Natural killer cell (primary cell): ENCODE results near the gene S100A13. TPM values are rescaled to one million over a fixed set of nuclear protein-coding genes. Genes with fewer than 3 reads are reported as not detected.
"Not testable (repeated sequence)": the region's sequence is repeated elsewhere in the genome, so short reads cannot be mapped to it uniquely, and the experiment has no call there.

ENCODE experiments used
- ATAC-seq, 3 donors: fragments of 150-1000 bp in 2 of 3; fragments of 200-7000 bp in 1 of 3; cut with Tn5 transposase; 1 replicate in 1 of 3; 2 replicates in 2 of 3; pipeline ENCODE4 v1.10.0; 2021; ENCODE audit warnings: mild to moderate bottlenecking in 2 of 3, moderate library complexity in 2 of 3
- DNase-seq, 2 donors: peaks; one replicate each; pipeline versions ENCODE4 v3.0.0 to v3.0.0-alpha.2; 2013 to 2021; ENCODE audit warnings: mixed read lengths in 1 of 2
- H3K27ac ChIP-seq: one replicate; pipeline ENCODE4 v1.5.1; 2013; ENCODE audit warnings: mild to moderate bottlenecking, low read length
- H3K27me3 ChIP-seq: one replicate; pipeline ENCODE4 v1.6.1; 2013; ENCODE audit warnings: low read length; ENCODE audit not compliant: control insufficient read depth, insufficient read depth
- H3K36me3 ChIP-seq: one replicate; pipeline ENCODE4 v1.6.1; 2013; ENCODE audit warnings: low read length; ENCODE audit not compliant: control insufficient read depth, insufficient read depth
- H3K4me1 ChIP-seq: one replicate; pipeline ENCODE4 v1.6.1; 2013; ENCODE audit warnings: low read length; ENCODE audit not compliant: control insufficient read depth, insufficient read depth
- H3K4me3 ChIP-seq: one replicate; pipeline ENCODE4 v1.5.1; 2013; ENCODE audit warnings: low read length
- H3K9me3 ChIP-seq: one replicate; pipeline ENCODE4 v1.6.1; 2013; ENCODE audit warnings: low read length; ENCODE audit not compliant: control insufficient read depth, insufficient read depth
- H3K27ac Mint-ChIP-seq, 2 donors: one replicate each; pipeline ENCODE4 v1.8.0; 2022; ENCODE audit warnings: mild to moderate bottlenecking in 2 of 2, mixed read lengths in 2 of 2, moderate library complexity in 1 of 2
- H3K27me3 Mint-ChIP-seq, 2 donors: one replicate each; pipeline ENCODE4 v1.8.0; 2022; ENCODE audit warnings: low read depth in 2 of 2, mixed read lengths in 2 of 2
- H3K36me3 Mint-ChIP-seq: one replicate; pipeline ENCODE4 v1.8.0; 2022; ENCODE audit warnings: mixed read lengths
- H3K4me1 Mint-ChIP-seq, 2 donors: one replicate each; pipeline ENCODE4 v1.8.0; 2022; ENCODE audit warnings: mixed read lengths in 2 of 2
- H3K4me3 Mint-ChIP-seq: one replicate; pipeline ENCODE4 v1.8.0; 2022; ENCODE audit warnings: mild to moderate bottlenecking, moderate library complexity, mixed read lengths
- H3K9me3 Mint-ChIP-seq, 2 donors: one replicate each; pipeline ENCODE4 v1.8.0; 2022; ENCODE audit warnings: mixed read lengths in 2 of 2
- WGBS: methylation state at CpG from one replicate; pipeline ENCODE4 v1.1.7; 2013; ENCODE audit warnings: missing lambda C conversion rate; ENCODE audit not compliant: insufficient coverage; 5-methylcytosine and 5-hydroxymethylcytosine counted together
- intact Hi-C: fragments of 100-400 bp; cut with micrococcal nuclease; formaldehyde crosslinking; loops from one replicate; pipeline ENCODE4 v1.14.2; 2022
- total RNA-seq, 4 donors: library from RNA; stranded (reverse); fragments of 120-200 nt in 1 of 4; gene quantifications; one replicate each; pipeline versions ENCODE4 v1.2.3 to v1.2.4, GENCODE V29; 2013 to 2022
- TF ChIP-seq, protein P1 (sequence below): fragments of 200-600 bp; IDR thresholded peaks from one replicate; pipeline ENCODE4 v1.8.0; 2022; ENCODE audit warnings: antibody characterized with exemption

The S100A13 gene
- total RNA-seq, 3 donors from 2014 or later (not counting 1 experiment from before 2014, with no cell fraction given) = 4.0 to 5.8 (median 4.1) TPM

GRCh38 chr1:153578490-153578889, 48.8 kb downstream of the S100A13 start:
- Histone ChIP-seq H3K27me3 (peaks cover 2% of the 10 kb centered on the region), H3K36me3 (no peaks in the 10 kb centered on the region), H3K27ac (no peak overlapping the region), H3K9me3 (no peaks in the 10 kb centered on the region), H3K4me1 (no peaks in the 10 kb centered on the region), H3K4me3 (no peak overlapping the region)
- Mint-ChIP-seq H3K36me3 (no peaks in the 10 kb centered on the region), H3K27ac (no peak overlapping the region), H3K4me1 (no peaks in the 10 kb centered on the region), H3K9me3 (no peaks in the 10 kb centered on the region), H3K27me3 (peaks cover 19 to 27% of the 10 kb centered on the region in 2 donors), H3K4me3 (no peak overlapping the region)
- TF ChIP-seq, protein P1, sequence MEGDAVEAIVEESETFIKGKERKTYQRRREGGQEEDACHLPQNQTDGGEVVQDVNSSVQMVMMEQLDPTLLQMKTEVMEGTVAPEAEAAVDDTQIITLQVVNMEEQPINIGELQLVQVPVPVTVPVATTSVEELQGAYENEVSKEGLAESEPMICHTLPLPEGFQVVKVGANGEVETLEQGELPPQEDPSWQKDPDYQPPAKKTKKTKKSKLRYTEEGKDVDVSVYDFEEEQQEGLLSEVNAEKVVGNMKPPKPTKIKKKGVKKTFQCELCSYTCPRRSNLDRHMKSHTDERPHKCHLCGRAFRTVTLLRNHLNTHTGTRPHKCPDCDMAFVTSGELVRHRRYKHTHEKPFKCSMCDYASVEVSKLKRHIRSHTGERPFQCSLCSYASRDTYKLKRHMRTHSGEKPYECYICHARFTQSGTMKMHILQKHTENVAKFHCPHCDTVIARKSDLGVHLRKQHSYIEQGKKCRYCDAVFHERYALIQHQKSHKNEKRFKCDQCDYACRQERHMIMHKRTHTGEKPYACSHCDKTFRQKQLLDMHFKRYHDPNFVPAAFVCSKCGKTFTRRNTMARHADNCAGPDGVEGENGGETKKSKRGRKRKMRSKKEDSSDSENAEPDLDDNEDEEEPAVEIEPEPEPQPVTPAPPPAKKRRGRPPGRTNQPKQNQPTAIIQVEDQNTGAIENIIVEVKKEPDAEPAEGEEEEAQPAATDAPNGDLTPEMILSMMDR = no peak
- DNase-seq (no peak), ATAC-seq (no peak)
- intact Hi-C loops = no loop called here

DNA sequence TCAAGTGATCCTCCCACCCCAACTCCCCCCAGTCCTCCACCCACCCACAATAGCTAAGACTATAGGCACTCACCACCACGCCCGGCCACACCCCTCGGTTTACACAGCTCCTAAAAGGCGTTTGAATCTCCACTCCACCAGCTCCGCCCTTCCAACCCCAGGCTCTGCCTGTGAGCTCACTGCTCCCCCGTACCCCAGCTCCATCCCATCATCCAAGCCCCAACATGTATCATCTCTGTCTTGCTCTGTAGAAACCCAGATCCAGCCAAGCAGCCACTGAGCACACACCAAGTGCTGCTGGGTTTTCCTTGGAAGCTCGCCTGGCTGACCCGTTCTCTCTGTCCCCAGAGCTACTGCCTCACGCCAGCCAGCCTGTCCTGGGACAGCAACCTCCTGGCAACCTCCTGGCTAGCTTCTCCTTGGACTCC, 49.7 kb downstream of the S100A13 start:
- H3K27ac ChIP-seq = no peak overlapping the region
- intact Hi-C loops = no loop called here
- WGBS = 71% methylated on average over 9 of the region's 9 CpGs

GRCh38 chr1:153577138-153577537, 50.2 kb downstream of the S100A13 start:
- TF ChIP-seq, protein P1 = no peak
- intact Hi-C loops = no loop called here
- Mint-ChIP-seq H3K9me3 (no peaks in the 10 kb centered on the region), H3K36me3 (no peaks in the 10 kb centered on the region), H3K27me3 (peaks cover 19 to 27% of the 10 kb centered on the region in 2 donors), H3K27ac (no peak overlapping the region), H3K4me1 (no peaks in the 10 kb centered on the region), H3K4me3 (no peak overlapping the region)
- no peaks in the 10 kb centered on the region for H3K4me1 ChIP-seq
- no peaks in the 10 kb centered on the region for H3K9me3 ChIP-seq
- 28% methylated on average over 4 of the region's 4 CpGs for WGBS
- DNase-seq (no peak), ATAC-seq (no peak)
- no peak overlapping the region for H3K4me3 ChIP-seq
- peaks cover 2% of the 10 kb centered on the region for H3K27me3 ChIP-seq
- H3K36me3 ChIP-seq = no peaks in the 10 kb centered on the region
- H3K27ac ChIP-seq = no peak overlapping the region

More for the DNA sequence above, 49.7 kb downstream of the S100A13 start:
- Mint-ChIP-seq H3K4me1 (no peaks in the 10 kb centered on the region), H3K27me3 (peaks cover 19 to 27% of the 10 kb centered on the region in 2 donors), H3K4me3 (no peak overlapping the region), H3K36me3 (no peaks in the 10 kb centered on the region), H3K9me3 (no peaks in the 10 kb centered on the region), H3K27ac (no peak overlapping the region)
- Histone ChIP-seq H3K36me3 (no peaks in the 10 kb centered on the region), H3K27me3 (peaks cover 2% of the 10 kb centered on the region), H3K4me3 (no peak overlapping the region), H3K9me3 (no peaks in the 10 kb centered on the region), H3K4me1 (no peaks in the 10 kb centered on the region)
- TF ChIP-seq, protein P1 = no peak
- DNase-seq = no peak
- ATAC-seq = no peak

DNA sequence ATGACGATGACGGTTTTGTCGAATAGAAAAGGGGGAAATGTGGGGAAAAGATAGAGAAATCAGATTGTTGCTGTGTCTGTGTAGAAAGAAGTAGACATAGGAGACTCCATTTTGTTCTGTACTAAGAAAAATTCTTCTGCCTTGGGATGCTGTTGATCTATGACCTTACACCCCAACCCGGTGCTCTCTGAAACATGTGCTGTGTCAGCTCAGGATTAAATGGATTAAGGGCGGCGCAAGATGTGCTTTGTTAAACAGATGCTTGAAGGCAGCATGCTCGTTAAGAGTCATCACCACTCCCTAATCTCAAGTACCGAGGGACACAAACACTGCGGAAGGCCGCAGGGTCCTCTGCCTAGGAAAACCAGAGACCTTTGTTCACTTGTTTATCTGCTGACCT, 51.8 kb downstream of the S100A13 start:
- H3K36me3 Mint-ChIP-seq, H3K27me3 ChIP-seq, H3K4me3 ChIP-seq, H3K27ac Mint-ChIP-seq, H3K9me3 ChIP-seq, H3K27ac ChIP-seq, H3K4me1 Mint-ChIP-seq, H3K4me1 ChIP-seq, intact Hi-C loops, H3K9me3 Mint-ChIP-seq, DNase-seq, ATAC-seq, H3K36me3 ChIP-seq, H3K4me3 Mint-ChIP-seq: not testable (repeated sequence)
- 90% methylated on average over 6 of the region's 10 CpGs for WGBS
- H3K27me3 Mint-ChIP-seq = peaks cover 22 to 27% of the 10 kb centered on the region in 2 donors

DNA sequence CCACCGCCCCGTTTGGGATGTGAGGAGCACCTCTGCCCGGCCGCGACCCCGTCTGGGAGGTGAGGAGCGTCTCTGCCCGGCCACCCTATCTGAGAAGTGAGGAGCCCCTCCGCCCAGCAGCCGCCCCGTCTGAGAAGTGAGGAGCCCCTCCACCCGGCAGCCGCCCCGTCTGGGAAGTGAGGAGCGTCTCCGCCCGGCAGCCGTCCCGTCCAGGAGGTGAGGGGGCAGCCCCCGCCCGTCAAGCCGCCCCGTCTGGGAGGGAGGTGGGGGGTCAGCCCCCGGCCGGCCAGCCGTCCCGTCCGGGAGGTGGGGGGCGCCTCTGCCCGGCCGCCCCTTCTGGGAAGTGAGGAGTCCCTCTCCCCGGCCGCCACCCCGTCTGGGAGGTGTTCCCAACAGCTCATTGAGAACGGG, 52.2 kb downstream of the S100A13 start:
- H3K9me3 ChIP-seq, H3K27me3 ChIP-seq, H3K4me1 Mint-ChIP-seq, H3K27ac Mint-ChIP-seq, H3K27ac ChIP-seq, H3K9me3 Mint-ChIP-seq, H3K4me1 ChIP-seq, DNase-seq, intact Hi-C loops, H3K4me3 ChIP-seq, H3K4me3 Mint-ChIP-seq, ATAC-seq, H3K36me3 Mint-ChIP-seq, H3K36me3 ChIP-seq: not testable (repeated sequence)
- WGBS = 94% methylated on average over 35 of the region's 35 CpGs
- peaks cover 22 to 27% of the 10 kb centered on the region in 2 donors for H3K27me3 Mint-ChIP-seq
